ENCODE measurements around the gene ITPK1.

Gene ITPK1

DNA sequence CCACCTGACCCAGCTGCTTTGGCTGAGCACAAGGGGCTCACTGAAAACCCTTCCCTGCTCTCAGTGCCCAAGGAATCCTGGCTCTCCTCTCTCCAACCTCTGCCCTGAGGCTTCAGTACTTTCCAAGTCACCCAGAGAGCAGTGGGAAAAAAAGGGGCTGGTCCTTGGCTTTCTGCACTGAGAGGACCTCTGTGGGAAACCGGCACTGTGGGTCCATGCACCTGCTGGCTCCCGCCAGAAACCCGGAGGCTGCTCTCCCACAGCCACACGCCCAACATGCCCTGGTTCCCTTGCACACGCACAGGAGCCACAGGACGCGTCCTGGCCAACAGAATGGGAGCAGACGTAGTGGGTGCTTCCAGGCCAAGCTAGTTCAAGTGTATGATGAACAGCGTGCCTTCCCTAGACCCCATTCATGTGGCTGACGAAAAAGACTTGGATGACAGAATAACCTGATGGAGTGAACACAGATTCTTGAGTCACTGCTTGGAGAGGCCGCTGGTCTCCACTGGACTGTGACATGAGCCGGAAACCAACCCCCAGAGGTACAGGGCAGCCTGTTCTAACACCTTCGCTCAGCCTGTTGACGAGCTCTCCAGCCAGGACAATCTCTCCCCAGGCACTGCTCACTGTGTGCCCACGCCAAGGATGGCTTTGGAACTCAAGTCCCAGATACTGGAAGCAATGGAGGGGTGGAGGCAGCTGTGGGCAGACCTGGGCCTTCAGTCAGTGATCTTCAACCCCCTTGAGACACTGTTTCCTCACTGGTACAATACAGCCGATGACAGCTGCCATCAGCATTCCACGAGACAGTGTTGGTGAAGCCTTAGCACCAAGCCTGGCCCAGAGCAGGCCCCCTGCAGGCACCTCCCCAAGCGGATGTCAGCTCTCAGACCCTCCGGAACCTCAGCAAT lies 87.7 kb downstream of the ITPK1 start:
- DNase-seq (ENCODE audit: low spot score): no peak

DNA sequence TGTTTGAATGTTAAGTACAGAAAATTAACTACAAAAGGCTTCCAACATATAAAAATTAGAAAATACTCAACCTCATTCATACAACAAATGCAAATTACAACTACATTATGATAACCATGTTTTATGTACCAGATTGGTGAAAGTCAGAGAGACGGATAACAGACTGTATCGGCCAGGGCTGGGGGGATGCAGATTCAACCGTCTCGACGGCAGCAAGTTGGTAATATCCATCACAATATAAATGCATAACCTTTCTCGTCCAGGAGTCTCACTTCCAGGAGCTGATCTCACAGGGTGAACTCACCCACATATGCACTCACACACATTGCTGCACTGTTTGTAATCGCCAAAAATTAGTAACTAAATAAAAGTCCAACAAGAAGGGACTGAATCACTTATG lies 89.4 kb downstream of the ITPK1 start:
- DNase-seq (ENCODE audit: low spot score): no peak

DNA sequence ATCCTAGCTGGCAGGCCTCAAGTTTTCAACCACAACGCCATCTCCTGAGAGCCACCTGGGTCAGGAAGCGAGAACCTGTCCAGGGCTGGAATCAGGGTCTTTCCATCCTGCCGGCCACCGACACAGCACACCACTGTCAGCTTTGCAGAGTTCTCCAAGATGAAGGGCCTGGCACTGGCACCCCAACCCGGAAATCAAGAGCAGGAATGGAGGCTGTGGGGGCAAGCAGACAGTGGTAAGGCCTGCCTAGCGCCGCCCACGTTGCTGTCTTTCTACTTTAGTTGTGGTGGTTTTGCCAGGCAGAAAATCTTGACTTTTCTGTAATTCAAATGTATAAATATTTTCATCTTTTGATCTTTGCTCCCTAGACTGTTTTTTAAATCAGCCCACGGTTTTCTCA lies 90.7 kb downstream of the ITPK1 start:
- DNase-seq (ENCODE audit: low spot score): no peak

DNA sequence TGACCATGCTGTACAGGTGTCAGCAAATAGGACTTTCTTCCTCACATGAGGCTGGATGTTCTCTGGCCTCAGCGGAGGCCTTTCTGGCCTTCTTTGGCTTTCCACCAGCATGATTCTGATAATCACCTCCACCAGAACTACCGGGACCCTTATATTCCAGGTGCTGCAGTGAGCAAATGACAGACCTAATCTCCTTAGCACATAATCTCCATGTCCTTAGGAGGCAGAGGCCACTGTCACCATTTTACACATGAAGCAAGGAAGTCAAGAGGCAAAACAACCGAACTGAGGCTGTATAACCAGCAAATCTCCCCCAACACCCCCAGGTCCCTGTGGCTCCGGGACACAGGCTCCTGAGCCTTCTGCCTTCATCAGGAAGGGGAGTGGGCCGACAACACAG lies 91.2 kb downstream of the ITPK1 start:
- DNase-seq (ENCODE audit: low spot score): no peak

DNA sequence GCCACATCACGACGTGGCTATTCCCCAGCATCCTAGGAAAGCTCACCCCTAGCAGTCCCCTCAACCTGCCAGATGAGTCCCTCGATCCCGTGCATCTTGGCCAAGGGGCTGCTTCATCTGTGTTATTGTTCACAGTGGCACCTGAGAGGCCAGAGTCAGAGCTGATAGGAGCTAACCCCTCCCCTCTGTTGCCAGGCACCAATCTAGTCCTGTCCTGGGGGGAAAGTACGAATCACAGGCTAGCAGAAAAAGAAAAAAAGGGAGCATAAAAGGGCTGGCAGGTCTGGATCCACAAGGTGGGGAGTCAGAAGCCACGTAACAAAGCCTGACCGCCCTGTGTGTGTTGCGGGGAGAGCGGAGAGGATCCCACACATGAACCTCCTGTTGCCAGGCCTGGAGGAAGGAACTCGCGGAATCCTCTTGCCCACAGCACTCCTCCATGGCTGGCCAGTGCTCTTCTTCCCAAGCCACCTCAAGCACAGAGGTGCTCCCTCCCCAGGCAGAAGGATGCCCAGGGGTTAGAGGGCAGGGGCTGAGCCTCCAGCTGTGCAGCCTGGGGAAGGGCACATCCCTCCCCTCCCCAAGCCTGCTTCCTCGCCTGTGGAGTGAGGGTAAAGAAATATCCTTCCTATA lies 91.8 kb downstream of the ITPK1 start:
- DNase-seq (ENCODE audit: low spot score): no peak

DNA sequence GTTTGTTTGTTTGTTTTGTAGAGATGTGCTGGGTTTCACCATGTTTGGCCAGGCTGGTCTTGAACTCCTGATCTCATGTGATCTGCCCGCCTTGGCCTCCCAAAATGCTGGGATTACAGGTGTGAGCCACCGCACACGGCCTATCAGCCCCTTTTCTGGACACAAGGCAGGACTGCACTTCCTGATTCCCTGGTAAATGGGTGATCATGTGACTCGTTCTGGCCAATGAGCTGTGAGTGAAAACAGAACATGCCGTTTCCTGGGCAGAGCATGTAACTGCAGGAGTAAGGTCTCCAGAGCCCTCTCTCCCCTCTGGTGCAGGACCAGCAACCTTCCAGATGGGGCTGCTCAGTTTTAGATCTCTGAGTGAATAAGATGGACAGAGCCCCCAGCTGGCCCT lies 92.7 kb downstream of the ITPK1 start:
- no peak for DNase-seq (ENCODE audit: low spot score)

DNA sequence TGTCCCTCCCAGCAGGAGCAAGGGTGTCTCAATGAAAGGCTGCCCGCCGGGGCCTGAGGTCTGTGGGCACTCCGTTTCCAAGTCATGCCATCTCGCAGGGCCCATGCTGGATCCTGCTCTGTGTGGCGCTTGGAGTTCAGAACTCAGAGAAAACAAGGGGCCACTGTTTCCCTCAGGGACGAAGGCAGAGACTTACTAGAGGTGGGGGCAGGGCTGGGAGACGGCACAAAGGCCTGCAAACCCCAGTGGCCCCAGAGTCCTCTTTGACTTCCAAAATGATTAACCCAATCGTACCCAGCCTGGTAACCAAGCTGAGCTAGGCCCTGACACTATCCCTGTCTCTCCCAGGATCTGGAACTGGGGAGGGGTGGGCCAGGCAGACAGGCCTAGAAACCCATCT lies 95.8 kb downstream of the ITPK1 start:
- DNase-seq (ENCODE audit: low spot score): no peak

DNA sequence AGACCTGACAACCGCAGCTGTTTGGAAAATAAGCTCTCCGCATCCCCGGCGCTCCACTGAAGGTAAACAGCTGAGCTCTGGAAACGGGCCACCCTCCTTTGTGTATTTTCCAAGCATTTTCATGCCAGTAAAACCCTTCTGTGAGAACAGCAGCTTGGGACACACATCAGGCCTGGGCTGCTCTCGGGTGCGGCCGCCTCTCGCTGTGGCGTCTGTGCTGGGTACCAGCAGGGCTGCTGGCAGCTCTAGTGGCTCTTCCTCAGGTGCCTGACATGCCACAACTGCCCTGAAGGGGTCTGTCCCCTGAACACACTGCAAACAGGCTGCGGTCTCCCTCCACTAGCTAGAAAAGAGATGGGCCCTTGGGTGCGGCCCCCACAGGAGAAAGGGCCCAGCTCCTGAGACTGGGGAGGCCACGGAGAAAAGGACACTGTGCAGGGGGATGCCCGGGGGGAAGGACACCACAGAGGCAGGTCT lies 96.3 kb downstream of the ITPK1 start:
- DNase-seq (ENCODE audit: low spot score): no peak

DNA sequence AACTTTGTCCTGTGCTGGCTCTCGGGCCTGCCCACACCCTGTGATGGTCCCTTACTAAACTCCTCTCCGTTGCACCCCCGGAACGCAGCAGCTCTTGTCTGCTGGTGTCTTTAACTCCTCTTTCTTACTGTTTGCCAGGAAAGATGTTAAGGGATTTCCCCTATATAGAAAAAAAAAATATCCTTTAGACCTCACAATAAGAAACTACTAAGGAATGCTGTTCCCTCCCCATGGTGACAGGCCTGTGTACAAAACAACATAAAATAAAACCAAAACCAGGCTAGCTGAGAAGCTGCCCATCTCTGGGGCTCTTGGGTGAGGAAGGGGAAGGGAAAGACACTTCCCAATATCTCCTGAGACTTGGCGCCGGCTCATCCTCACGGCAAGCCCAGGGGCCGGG lies 97.4 kb downstream of the ITPK1 start:
- DNase-seq (ENCODE audit: low spot score): no peak

DNA sequence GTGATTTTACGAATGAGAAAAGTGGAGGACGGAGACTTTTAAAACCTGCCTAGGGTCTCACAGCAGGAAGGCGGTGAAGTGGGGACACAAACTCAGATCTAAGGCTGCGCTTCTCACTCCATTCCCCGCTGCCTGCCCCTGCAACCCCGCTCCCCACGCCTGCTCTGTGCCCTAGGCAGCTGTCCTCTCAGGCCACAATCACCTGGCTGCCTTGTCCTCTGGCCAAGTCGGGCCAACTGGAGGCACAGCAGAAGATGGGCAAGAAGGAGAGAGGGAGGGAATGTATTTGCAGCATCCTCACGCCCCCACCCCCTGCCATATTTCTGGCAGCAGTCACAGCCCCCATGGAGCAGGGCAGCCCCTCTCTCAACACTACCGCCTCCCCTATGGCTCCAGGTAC lies 97.8 kb downstream of the ITPK1 start:
- DNase-seq (ENCODE audit: low spot score): no peak

DNA sequence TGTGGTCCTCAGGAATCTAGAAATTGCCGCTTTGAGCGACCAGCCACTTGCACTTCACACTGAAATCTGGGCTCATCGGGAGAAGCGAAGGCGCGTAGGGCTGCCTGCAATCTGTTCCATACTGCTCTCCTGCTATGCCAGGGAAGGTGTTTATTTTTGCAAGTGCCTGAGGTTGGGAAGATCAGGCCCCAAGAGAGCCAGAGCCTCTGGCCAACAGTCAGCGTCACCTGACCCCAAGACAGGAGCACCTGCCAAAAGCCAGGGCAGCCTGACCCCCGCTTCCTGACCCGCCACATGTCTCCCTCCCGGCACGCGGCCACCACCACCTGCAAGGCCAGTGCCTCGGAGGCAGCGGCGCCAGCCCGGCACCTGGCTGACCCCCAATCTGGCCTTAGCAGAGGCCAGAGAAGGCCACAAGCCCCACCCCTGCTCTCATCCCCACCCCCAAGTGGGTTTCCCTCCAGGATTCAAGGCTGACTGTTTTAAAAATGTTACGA lies 98.4 kb downstream of the ITPK1 start:
- no peak for DNase-seq (ENCODE audit: low spot score)

DNA sequence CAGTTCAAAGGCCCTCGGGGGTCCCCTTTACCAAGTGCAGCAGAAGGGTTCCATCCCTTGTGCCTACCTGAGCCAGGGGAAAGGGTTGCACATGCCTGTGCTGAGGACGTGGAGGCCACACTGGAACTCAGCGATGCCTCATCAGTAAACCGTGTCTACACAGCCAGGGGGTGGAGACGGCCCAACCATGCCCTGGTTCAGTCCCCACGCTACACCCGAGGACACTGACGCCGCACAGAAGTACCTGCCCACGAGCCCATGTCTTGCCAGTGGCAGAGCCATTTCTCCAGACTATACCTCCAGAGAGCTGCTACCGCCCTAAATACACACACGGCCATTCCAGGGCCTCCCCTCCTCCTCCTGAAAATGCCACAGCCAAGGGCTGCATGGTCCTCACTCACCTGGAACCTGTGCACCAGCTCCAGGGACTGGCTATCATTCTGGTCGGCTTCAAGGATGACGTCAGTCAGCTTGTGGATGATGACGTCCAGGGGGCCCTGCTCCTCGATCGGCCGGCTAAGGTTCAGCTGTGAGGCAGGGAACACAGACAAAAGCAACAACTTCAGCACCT lies 99.4 kb downstream of the ITPK1 start:
- no peak for DNase-seq (ENCODE audit: low spot score)

DNA sequence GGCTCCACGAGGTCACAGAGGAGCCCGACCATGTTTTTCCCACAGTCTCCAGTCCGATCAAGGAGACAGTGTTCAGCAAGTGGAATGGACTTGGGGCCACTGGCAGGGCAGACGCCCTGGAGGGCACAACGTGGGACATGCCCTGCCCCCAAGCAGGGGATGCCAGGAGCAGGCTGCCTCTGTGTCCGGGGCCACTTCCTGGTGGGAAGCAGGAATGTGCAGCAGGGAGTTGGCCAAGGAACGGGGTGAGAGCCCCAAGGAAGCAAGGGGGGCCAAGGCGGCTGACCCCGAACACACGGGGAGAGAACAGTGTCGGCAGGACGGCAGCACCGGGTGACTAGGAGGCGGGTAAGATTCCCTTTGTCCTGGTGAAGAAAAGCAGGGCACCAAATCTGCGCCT lies 100.2 kb downstream of the ITPK1 start:
- no peak for DNase-seq (ENCODE audit: low spot score)

DNA sequence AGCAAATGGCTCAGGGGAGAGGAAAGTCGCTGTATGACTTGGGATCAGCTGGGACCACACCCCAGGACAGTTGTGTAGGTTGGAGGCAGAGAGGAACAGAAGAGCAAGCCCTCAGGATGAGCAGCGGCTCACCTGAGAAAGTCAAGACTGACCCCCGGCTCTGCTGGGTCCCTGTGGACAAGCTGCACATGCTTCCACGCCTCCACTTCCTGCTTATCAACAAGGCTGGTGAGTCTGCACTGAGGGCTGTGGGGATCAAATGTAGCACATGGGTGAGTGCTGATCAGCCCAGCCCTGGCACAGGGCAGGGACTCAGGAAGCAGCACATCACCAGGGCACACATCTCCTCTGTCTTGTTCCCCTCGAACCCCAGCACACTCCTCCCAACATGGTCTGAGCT lies 100.7 kb downstream of the ITPK1 start:
- no peak for DNase-seq (ENCODE audit: low spot score)

DNA sequence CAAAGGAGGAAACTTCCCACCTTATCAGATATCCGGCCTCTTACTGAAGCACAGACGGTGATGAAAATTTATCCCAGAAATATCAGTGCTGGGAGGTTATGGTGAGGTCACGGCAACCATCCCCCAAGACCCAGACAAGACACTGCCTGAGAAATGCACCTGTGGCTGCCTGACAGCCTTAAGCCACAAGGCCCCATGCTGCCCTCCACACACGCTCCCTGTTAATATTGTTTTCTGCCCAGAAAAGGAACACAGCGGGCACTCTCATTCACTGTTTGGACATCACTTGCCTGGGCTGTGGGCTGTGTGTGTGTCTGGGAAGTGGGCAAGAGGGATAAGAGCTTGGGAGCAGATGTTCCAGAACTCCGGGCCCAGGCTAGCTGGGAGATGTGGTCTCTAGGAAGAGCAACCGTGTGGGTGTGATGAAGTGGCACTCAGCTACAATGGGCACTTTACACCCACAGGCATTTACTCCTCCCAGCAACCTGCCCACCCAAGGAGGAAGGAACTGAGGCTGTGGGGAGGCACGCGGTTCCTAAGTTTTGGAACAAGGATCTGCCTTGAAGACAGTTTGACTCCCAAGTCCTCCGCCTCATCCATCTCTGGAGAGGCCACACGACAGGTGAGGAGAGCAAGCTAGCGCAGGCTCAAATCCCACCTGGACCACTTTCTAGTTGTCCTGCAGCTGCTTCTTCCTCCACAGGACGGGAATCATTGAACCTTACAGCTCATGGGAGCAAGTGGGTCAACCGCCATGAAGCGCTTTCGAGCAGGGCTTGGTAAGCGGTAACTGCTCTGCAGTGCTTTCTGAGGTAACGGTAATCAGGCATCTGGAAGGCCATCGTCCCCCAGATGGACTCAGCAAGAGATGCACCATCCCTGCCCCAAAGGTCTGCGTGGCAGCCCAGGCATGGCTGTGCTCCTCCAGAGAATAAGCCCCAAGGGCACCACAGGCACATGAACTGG lies 101.4 kb downstream of the ITPK1 start:
- DNase-seq (ENCODE audit: low spot score): no peak

DNA sequence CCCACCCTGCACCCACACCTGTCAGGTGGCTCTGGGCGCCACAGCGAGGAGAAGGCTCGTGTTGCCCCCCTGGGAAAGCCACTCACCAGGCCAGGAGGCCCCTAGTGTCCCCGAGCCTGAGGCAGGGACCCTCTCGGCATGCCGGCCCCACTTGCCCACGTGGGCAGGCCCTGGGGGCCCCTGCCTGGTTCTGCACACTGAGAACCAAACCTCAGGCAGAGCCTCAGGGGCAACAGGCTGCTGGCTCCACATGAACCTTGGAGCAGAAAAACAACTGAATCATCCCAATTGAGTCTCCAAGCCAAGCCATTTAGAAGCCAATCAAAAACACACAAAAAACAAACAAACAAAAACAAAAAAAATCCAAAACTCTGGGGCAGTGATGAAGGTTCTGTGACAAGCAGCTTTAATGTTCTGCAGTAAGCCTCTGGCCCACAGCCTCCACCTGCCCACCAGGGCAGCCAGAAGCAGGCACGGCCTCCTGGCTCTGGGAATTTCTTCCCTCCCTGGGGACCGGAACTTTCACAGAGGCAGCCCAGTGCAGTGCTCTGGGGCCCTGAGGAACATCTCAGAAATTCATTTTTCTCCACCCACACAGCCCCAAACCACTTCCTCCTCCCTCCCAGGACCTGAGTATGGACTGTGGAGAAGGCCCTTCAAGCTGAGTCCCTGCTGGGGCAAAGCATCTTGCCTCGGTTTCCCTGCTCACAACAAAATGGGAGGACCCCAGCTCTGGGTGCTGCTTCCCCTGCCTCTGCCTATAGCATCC lies 102.6 kb downstream of the ITPK1 start:
- DNase-seq (ENCODE audit: low spot score): no peak

DNA sequence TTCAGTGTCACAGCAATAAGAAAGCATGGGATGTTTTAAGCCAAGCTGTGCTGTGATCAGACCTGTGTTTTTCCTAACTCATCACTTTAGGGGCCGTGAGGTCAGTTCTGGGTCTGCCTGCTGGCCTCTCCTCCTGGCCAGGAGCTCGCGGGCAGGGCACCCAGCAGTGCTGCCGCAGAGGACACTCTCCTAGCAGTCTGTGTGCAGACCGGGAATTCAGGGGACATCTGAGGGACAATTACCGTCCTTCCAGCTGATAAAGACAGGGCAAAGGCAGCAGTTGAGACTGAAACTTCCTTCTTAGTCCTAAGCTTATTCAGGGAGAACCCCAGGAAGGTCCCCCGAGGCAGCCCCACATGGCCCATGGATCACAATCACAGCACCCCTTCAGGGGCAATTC lies 103.2 kb downstream of the ITPK1 start:
- no peak for DNase-seq (ENCODE audit: low spot score)

DNA sequence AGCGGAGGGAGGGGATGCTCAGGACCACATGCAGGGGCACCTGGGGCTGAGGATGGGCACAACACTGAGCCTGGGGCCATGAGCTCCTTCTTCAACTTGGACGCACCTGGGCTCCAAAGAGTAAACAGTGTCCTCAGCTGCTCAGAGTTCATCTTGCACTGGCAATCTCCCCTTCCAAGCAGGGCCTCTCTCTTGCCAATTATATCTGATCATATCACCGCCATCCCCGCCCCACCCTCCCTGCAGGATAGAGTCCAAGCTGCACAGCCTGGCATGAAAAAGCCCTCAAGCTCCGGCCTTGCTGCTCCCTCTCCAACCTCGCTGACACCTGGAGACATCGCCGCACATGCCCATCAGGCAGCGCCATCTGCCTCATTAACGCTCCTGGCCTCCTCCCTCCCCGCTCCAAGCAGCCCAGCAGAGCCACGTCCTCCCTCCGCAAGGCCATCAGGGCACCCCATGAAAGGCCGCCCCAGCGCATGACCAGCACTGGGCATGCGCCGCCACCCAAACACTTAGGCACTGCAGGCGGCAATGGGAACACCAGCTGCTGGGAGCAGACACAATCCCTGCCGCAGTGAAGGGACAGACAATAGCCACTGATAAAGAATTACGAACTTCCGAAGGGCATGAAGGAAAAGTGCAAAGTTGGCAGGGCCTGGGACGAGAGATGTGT lies 103.9 kb downstream of the ITPK1 start:
- no peak for DNase-seq (ENCODE audit: low spot score)

DNA sequence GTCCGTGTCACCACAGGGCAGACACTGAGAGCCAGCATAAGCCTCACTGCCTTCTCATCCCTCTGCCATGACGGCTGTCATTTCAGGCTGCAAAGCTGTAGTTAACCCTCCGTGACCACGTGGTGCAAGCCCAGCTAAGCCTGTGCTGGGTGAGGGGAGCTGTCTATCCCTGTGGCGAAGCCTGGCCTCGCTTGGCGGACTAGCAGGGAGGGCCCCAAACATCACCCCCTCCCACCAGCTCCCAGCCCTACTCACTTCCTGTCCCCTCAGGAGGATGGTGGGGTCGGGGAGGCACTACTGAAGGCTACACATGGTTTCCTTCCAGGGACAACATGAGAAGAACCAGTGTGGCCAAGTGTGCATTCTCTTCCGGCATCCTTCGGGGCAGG lies 104.6 kb downstream of the ITPK1 start:
- no peak for DNase-seq (ENCODE audit: low spot score)

DNA sequence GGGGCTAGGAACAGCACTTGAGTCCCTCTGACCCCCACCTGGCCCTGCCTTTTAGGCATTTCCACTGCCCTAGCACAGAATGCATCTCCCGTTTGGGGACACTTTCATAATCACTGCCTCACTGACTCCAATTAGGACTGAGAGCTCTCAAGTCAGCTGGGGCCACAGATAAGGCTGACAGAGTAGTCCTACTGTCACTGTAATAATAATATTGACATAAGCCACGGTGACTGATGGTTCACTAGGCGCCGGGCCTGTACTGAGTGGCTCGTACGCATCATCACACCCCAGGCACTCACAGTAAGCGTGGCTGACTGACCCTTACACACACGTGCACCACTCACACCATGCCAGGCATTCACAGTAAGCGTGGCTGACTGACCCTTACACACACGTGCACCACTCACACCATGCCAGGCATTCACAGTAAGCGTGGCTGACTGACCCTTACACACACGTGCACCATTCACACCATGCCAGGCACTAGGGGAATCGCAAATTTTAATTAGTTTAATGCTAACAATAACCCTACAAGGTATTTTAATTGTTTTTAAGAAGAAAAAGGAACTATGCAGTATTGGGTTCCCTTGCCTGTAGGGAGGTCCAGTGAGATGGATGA lies 105.1 kb downstream of the ITPK1 start:
- no peak for DNase-seq (ENCODE audit: low spot score)

Data from hematopoietic multipotent progenitor cell treated with erythropoietin and hydrocortisone succinate and interleukin-3 and kit ligand, for 17 days (in vitro differentiated cells).